Mesenchymal stem cell (in vitro differentiated cells and primary cell): ENCODE results near the gene MARCOL.

ENCODE experiments used
- DNase-seq: peaks from one replicate; pipeline ENCODE4 v3.0.0-alpha.2; 2013
- H2AFZ ChIP-seq: one replicate; pipeline ENCODE4 v1.6.1; 2013; ENCODE audit warnings: low read depth, mild to moderate bottlenecking, control low read depth, inconsistent platforms, low read length, moderate library complexity
- H2AK5ac ChIP-seq: 2 replicates; pipeline ENCODE4 v1.6.1; 2013; ENCODE audit warnings: low read length, moderate library complexity, mild to moderate bottlenecking, inconsistent platforms; ENCODE audit not compliant: severe bottlenecking
- H2BK120ac ChIP-seq: one replicate; pipeline ENCODE4 v1.6.1; 2013; ENCODE audit warnings: low read depth, mild to moderate bottlenecking, inconsistent platforms, low read length, moderate library complexity
- H2BK12ac ChIP-seq, 2 experiments: one replicate each; pipeline ENCODE4 v1.6.1; 2013; ENCODE audit warnings: inconsistent platforms in 2 of 2, low read length in 2 of 2, mild to moderate bottlenecking in 2 of 2, moderate library complexity in 2 of 2, control low read depth in 1 of 2
- H2BK15ac ChIP-seq: one replicate; pipeline ENCODE4 v1.6.1; 2013; ENCODE audit warnings: mild to moderate bottlenecking, low read depth, inconsistent platforms; ENCODE audit not compliant: poor library complexity, severe bottlenecking
- H2BK5ac ChIP-seq: 2 replicates; pipeline ENCODE4 v1.6.1; 2013; ENCODE audit warnings: low read depth, mild to moderate bottlenecking, low read length, control low read depth, inconsistent platforms; ENCODE audit not compliant: poor library complexity, severe bottlenecking
- H3K14ac ChIP-seq, 2 experiments: one replicate each; pipeline ENCODE4 v1.6.1; 2013; ENCODE audit warnings: inconsistent platforms in 2 of 2, low read length in 2 of 2, control low read depth in 1 of 2, mild to moderate bottlenecking in 1 of 2, moderate library complexity in 1 of 2
- H3K18ac ChIP-seq, 2 experiments: one replicate each; pipeline ENCODE4 v1.6.1; 2013; ENCODE audit warnings: inconsistent platforms in 2 of 2, low read length in 2 of 2, control low read depth in 1 of 2, low read depth in 1 of 2, mild to moderate bottlenecking in 1 of 2
- H3K23ac ChIP-seq, 2 experiments: one replicate each; pipeline ENCODE4 v1.6.1; 2013; ENCODE audit warnings: inconsistent platforms in 2 of 2, low read length in 2 of 2, mild to moderate bottlenecking in 2 of 2, moderate library complexity in 2 of 2, control low read depth in 1 of 2
- H3K27ac ChIP-seq: 2 replicates; pipeline ENCODE4 v1.5.1; 2013; ENCODE audit warnings: mild to moderate bottlenecking, moderate library complexity, low read length, control low read depth, inconsistent platforms; ENCODE audit not compliant: poor library complexity, severe bottlenecking
- H3K27me3 ChIP-seq, 2 experiments: 2 replicates each; pipeline versions ENCODE4 v1.6.1 to v1.7.0; 2013; ENCODE audit warnings: low read length in 2 of 2, mild to moderate bottlenecking in 2 of 2, moderate library complexity in 2 of 2, control low read depth in 1 of 2, inconsistent platforms in 1 of 2; ENCODE audit not compliant: control insufficient read depth in 1 of 2, insufficient read depth in 1 of 2
- H3K36me3 ChIP-seq, 2 experiments: 2 replicates each; pipeline versions ENCODE4 v1.6.1 to v1.7.0; 2013; ENCODE audit warnings: low read length in 2 of 2, control low read depth in 1 of 2, inconsistent platforms in 1 of 2, low read depth in 1 of 2, mild to moderate bottlenecking in 1 of 2; ENCODE audit not compliant: insufficient read depth in 2 of 2, control insufficient read depth in 1 of 2
- H3K4ac ChIP-seq, 2 experiments: one replicate each; pipeline ENCODE4 v1.6.1; 2013; ENCODE audit warnings: inconsistent platforms in 2 of 2, low read length in 2 of 2, mild to moderate bottlenecking in 2 of 2, moderate library complexity in 2 of 2, control low read depth in 1 of 2, low read depth in 1 of 2
- H3K4me1 ChIP-seq: 2 replicates; pipeline ENCODE4 v1.6.1; 2013; ENCODE audit warnings: low read depth, low read length, control low read depth; ENCODE audit not compliant: control insufficient read depth, insufficient read depth
- H3K4me2 ChIP-seq: 2 replicates; pipeline ENCODE4 v1.6.1; 2013; ENCODE audit warnings: low read length, mild to moderate bottlenecking, inconsistent platforms; ENCODE audit not compliant: poor library complexity, severe bottlenecking
- H3K4me3 ChIP-seq, 2 experiments: 2 replicates each; pipeline versions ENCODE4 v1.5.1 to v1.7.0; 2013; ENCODE audit warnings: low read length in 2 of 2, mild to moderate bottlenecking in 2 of 2, control low read depth in 1 of 2, low read depth in 1 of 2; ENCODE audit not compliant: insufficient read depth in 1 of 2
- H3K79me1 ChIP-seq: replicated peaks from 2 replicates; pipeline ENCODE4 v1.6.1; 2013; ENCODE audit warnings: mild to moderate bottlenecking, control low read depth, low read length, inconsistent platforms; ENCODE audit not compliant: poor library complexity, severe bottlenecking
- H3K9ac ChIP-seq: 2 replicates; pipeline ENCODE4 v1.7.0; 2013; ENCODE audit warnings: mild to moderate bottlenecking, low read length, moderate library complexity
- H3K9me3 ChIP-seq: 2 replicates; pipeline ENCODE4 v1.7.0; 2013; ENCODE audit warnings: mild to moderate bottlenecking, low read length; ENCODE audit not compliant: control insufficient read depth
- H4K8ac ChIP-seq: one replicate; pipeline ENCODE4 v1.6.1; 2013; ENCODE audit warnings: inconsistent platforms, mild to moderate bottlenecking, low read length, moderate library complexity
- H4K91ac ChIP-seq: one replicate; pipeline ENCODE4 v1.6.1; 2013; ENCODE audit warnings: mild to moderate bottlenecking, low read length, inconsistent platforms
- WGBS: methylation state at CpG from one replicate; pipeline ENCODE4 v1.1.7; 2013; ENCODE audit warnings: mixed read lengths; 5-methylcytosine and 5-hydroxymethylcytosine counted together

The MARCOL gene

GRCh38 chr5:148237785-148238417 is 424 bp upstream of the MARCOL start:
- no peak overlapping the region for H3K18ac ChIP-seq
- no peak overlapping the region for H3K4me3 ChIP-seq
- H3K27ac ChIP-seq = no peak overlapping the region
- no peak overlapping the region for H3K9ac ChIP-seq
- H2BK15ac ChIP-seq = no peak overlapping the region
- no peaks in the 10 kb centered on the region for H3K9me3 ChIP-seq
- no peaks in the 10 kb centered on the region for H3K36me3 ChIP-seq
- H3K23ac ChIP-seq = no peak overlapping the region
- H2BK5ac ChIP-seq = no peak overlapping the region
- H3K4ac ChIP-seq = no peak overlapping the region
- no peak overlapping the region for H4K91ac ChIP-seq
- H4K8ac ChIP-seq = no peak overlapping the region
- WGBS = 59% methylated on average over 3 of the region's 4 CpGs
- H2BK120ac ChIP-seq = no peak overlapping the region
- H3K4me1 ChIP-seq = no peaks in the 10 kb centered on the region
- H2AFZ ChIP-seq = no peak overlapping the region
- H3K4me2 ChIP-seq = no peak overlapping the region
- DNase-seq = no peak
- no peaks in the 10 kb centered on the region for H3K27me3 ChIP-seq
- H2AK5ac ChIP-seq = no peak overlapping the region
- H3K79me1 ChIP-seq = no peaks in the 10 kb centered on the region
- no peak overlapping the region for H3K14ac ChIP-seq
- no peak overlapping the region for H2BK12ac ChIP-seq

GRCh38 chr5:148248894-148249293 is 10.6 kb downstream of the MARCOL start:
- H3K9ac ChIP-seq = no peak overlapping the region
- H3K4ac ChIP-seq = no peak overlapping the region
- no peak overlapping the region for H2AK5ac ChIP-seq
- H2BK15ac ChIP-seq = no peak overlapping the region
- WGBS = no CpG with 5 or more reads among the region's 2 CpGs
- H3K4me1 ChIP-seq = no peaks in the 10 kb centered on the region
- no peak for DNase-seq
- no peak overlapping the region for H3K4me3 ChIP-seq
- no peak overlapping the region for H3K27ac ChIP-seq
- H3K27me3 ChIP-seq = no peaks in the 10 kb centered on the region
- H3K9me3 ChIP-seq = no peaks in the 10 kb centered on the region
- no peak overlapping the region for H2BK120ac ChIP-seq
- no peak overlapping the region for H3K23ac ChIP-seq
- H3K4me2 ChIP-seq = no peak overlapping the region
- no peak overlapping the region for H4K8ac ChIP-seq
- H3K18ac ChIP-seq = no peak overlapping the region
- no peak overlapping the region for H2BK5ac ChIP-seq
- H4K91ac ChIP-seq = no peak overlapping the region
- no peak overlapping the region for H3K14ac ChIP-seq
- no peaks in the 10 kb centered on the region for H3K79me1 ChIP-seq
- H2BK12ac ChIP-seq = no peak overlapping the region
- H3K36me3 ChIP-seq = no peaks in the 10 kb centered on the region
- no peak overlapping the region for H2AFZ ChIP-seq

- no peak overlapping the region for H2BK120ac ChIP-seq
- no peak overlapping the region for H2BK12ac ChIP-seq
- no peaks in the 10 kb centered on the region for H3K79me1 ChIP-seq
- H3K27ac ChIP-seq = no peak overlapping the region
- H3K4me2 ChIP-seq = no peak overlapping the region
- H2BK15ac ChIP-seq = no peak overlapping the region
- H3K4me3 ChIP-seq = no peak overlapping the region
- H3K14ac ChIP-seq = no peak overlapping the region
- H4K8ac ChIP-seq = no peak overlapping the region
- H2BK5ac ChIP-seq = no peak overlapping the region
- no peak overlapping the region for H3K9ac ChIP-seq
- no peak overlapping the region for H3K23ac ChIP-seq
- H2AK5ac ChIP-seq = no peak overlapping the region
- peaks cover 23% of the 10 kb centered on the region for H3K9me3 ChIP-seq
- H3K36me3 ChIP-seq = no peaks in the 10 kb centered on the region
- no peak overlapping the region for H3K4ac ChIP-seq
- H4K91ac ChIP-seq = no peak overlapping the region
- H3K18ac ChIP-seq = no peak overlapping the region
- no peaks in the 10 kb centered on the region for H3K27me3 ChIP-seq
- no peaks in the 10 kb centered on the region for H3K4me1 ChIP-seq
- DNase-seq = no peak
- H2AFZ ChIP-seq = no peak overlapping the region
Measured at GRCh38 chr5:148255456-148255855, 17.1 kb downstream of the MARCOL start.

GRCh38 chr5:148259288-148259687 is 21.0 kb downstream of the MARCOL start:
- Histone ChIP-seq H3K14ac (no peak overlapping the region), H3K4me2 (no peak overlapping the region), H2BK12ac (no peak overlapping the region), H3K4me3 (no peak overlapping the region), H3K36me3 (no peaks in the 10 kb centered on the region), H2AK5ac (no peak overlapping the region), H3K9ac (no peak overlapping the region), H3K9me3 (peaks cover 23% of the 10 kb centered on the region), H2BK120ac (no peak overlapping the region), H3K18ac (no peak overlapping the region), H4K91ac (no peak overlapping the region), H4K8ac (no peak overlapping the region), H3K27ac (no peak overlapping the region), H3K23ac (no peak overlapping the region), H2BK15ac (no peak overlapping the region), H3K79me1 (no peaks in the 10 kb centered on the region), H2AFZ (no peak overlapping the region), H3K4me1 (no peaks in the 10 kb centered on the region), H3K4ac (no peak overlapping the region), H3K27me3 (no peaks in the 10 kb centered on the region), H2BK5ac (no peak overlapping the region)
- 45% methylated on average over 2 of the region's 2 CpGs for WGBS
- DNase-seq = no peak
